CD4-positive, alpha-beta T cell (primary cell): ENCODE results near the gene IRS1. TPM values are rescaled to one million over a fixed set of nuclear protein-coding genes. Genes with fewer than 3 reads are reported as not detected.

Experiments
- ATAC-seq: fragments of 200-7000 bp; cut with Tn5 transposase; one replicate; pipeline ENCODE4 v1.10.0; 2022; ENCODE audit warnings: mild to moderate bottlenecking; ENCODE audit not compliant: poor library complexity
- CTCF ChIA-PET: fragments of 350-600 bp; sonication (Branson Sonifier 250); formaldehyde crosslinking; loops from one replicate; lab custom pipeline; 2021; ENCODE audit warnings: antibody characterized with exemption, inconsistent platforms; lab: Charles Lee
- POLR2A ChIA-PET: fragments of 350-600 bp; sonication (Branson Sonifier 250); formaldehyde crosslinking; loops from one replicate; lab custom pipeline; 2021; ENCODE audit warnings: antibody characterized with exemption, inconsistent platforms; lab: Charles Lee
- DNase-seq, 14 experiments: peaks; one replicate each; pipeline ENCODE4 v3.0.0-alpha.2; 2013 to 2020; ENCODE audit warnings: mixed read lengths in 2 of 14
- H3K27ac ChIP-seq, 2 donors: one replicate each; pipeline versions ENCODE4 v1.5.1 to v1.7.0; 2013; ENCODE audit warnings: low read length in 2 of 2, low read depth in 1 of 2, mild to moderate bottlenecking in 1 of 2
- H3K27me3 ChIP-seq, 2 experiments: 1 replicate in 1 of 2; 2 replicates in 1 of 2; pipeline versions ENCODE4 v1.6.1 to v1.7.0; 2013; ENCODE audit warnings: low read length in 2 of 2, control low read depth in 1 of 2, mild to moderate bottlenecking in 1 of 2, moderate library complexity in 1 of 2; ENCODE audit not compliant: insufficient read depth in 2 of 2, control insufficient read depth in 1 of 2
- H3K36me3 ChIP-seq: one replicate; pipeline ENCODE4 v1.6.1; 2013; ENCODE audit warnings: low read length, control low read depth; ENCODE audit not compliant: insufficient read depth
- H3K4me1 ChIP-seq: one replicate; pipeline ENCODE4 v1.6.1; 2013; ENCODE audit warnings: low read length, control low read depth; ENCODE audit not compliant: insufficient read depth
- H3K4me3 ChIP-seq: one replicate; pipeline ENCODE4 v1.5.1; 2013; ENCODE audit warnings: mild to moderate bottlenecking, low read length, moderate library complexity
- H3K9me3 ChIP-seq, 2 experiments: 1 replicate in 1 of 2; 2 replicates in 1 of 2; pipeline versions ENCODE4 v1.6.1 to v1.7.0; 2013; ENCODE audit warnings: low read length in 2 of 2, mild to moderate bottlenecking in 2 of 2, control low read depth in 1 of 2, moderate library complexity in 1 of 2; ENCODE audit not compliant: control insufficient read depth in 1 of 2, insufficient read depth in 1 of 2
- H3K27ac Mint-ChIP-seq: one replicate; pipeline ENCODE4 v1.8.0; 2020; ENCODE audit warnings: mixed read lengths
- H3K27me3 Mint-ChIP-seq: one replicate; pipeline ENCODE4 v1.8.0; 2021; ENCODE audit warnings: mixed read lengths
- H3K36me3 Mint-ChIP-seq: one replicate; pipeline ENCODE4 v1.8.0; 2021; ENCODE audit warnings: low read depth, mixed read lengths
- H3K4me1 Mint-ChIP-seq: one replicate; pipeline ENCODE4 v1.8.0; 2021; ENCODE audit warnings: low read depth, mixed read lengths
- H3K4me3 Mint-ChIP-seq: one replicate; pipeline ENCODE4 v1.8.0; 2020; ENCODE audit warnings: mild to moderate bottlenecking, mixed read lengths
- H3K9me3 Mint-ChIP-seq: one replicate; pipeline ENCODE4 v1.8.0; 2020; ENCODE audit warnings: mixed read lengths
- CTCF ChIP-seq: fragments of 200-600 bp; IDR thresholded peaks from one replicate; pipeline ENCODE4 v1.8.0; 2022; ENCODE audit warnings: antibody characterized with exemption, mild to moderate bottlenecking
- intact Hi-C, 2 experiments: fragments of 100-400 bp; cut with DNase I in 1 of 2; cut with micrococcal nuclease in 1 of 2; formaldehyde crosslinking; loops; one replicate each; pipeline versions ENCODE4 v1.15.1 to v1.9.0; 2023 to 2025; cut with DNase I, micrococcal nuclease
- total RNA-seq, 174 experiments: library from RNA in 2 of 174; stranded (reverse) in 2 of 174; gene quantifications; one replicate each; pipeline ENCODE4 v1.2.3 and lab custom pipeline; 2021 to 2026

Gene IRS1
- total RNA-seq, 2 experiments from 2014 or later = 2.9 TPM

DNA sequence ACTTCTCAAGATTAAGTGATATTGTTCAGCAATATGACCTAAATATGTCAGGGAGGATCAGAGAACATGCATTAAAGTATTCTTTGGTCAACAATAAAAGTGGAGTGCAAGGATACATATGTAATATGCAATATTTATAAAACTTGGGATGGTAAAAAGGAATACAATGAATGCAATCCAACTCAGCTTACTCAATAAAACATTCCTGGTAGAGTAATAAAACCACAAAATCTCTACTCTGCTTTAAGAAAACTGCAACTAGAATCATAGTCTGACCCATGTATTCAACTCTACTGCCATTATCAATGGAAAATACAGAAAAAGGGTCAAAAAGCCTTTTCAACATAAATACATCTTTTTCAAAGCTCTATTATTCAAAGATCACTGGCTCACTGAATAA, 11.6 kb downstream of the IRS1 start:
- Histone ChIP-seq H3K36me3 (no peaks in the 10 kb centered on the region), H3K9me3 (no peaks in the 10 kb centered on the region), H3K27me3 (no peaks in the 10 kb centered on the region), H3K4me1 (peaks cover 20% of the 10 kb centered on the region), H3K27ac (no peak overlapping the region), H3K4me3 (no peak overlapping the region)
- Mint-ChIP-seq H3K4me1 (peaks cover 20% of the 10 kb centered on the region), H3K9me3 (no peaks in the 10 kb centered on the region), H3K4me3 (no peak overlapping the region), H3K27ac (no peak overlapping the region), H3K27me3 (no peaks in the 10 kb centered on the region), H3K36me3 (peaks cover 5% of the 10 kb centered on the region)
- DNase-seq = no peak
- no peak for TF ChIP-seq CTCF
- ChIA-PET POLR2A (interaction anchor here (2.2 to 3.8 kb wide), 2 partner anchors 12 to 48 kb away, joined by 12 to 25 read pairs; partner anchors contain the start of genes IRS1 and RHBDD1), CTCF (interaction anchor here (0.7 to 1.3 kb wide), 4 partner anchors 12 to 27 kb away, joined by 3 to 8 read pairs (median 4); partner anchors contain the start of gene IRS1)
- intact Hi-C loops = no loop called here
- ATAC-seq = no peak

GRCh38 chr2:226783885-226784284, 15.7 kb downstream of the IRS1 start:
- Mint-ChIP-seq H3K4me1 (no peaks in the 10 kb centered on the region), H3K27ac (no peak overlapping the region), H3K36me3 (no peaks in the 10 kb centered on the region), H3K4me3 (no peak overlapping the region), H3K9me3 (no peaks in the 10 kb centered on the region), H3K27me3 (no peaks in the 10 kb centered on the region)
- H3K27me3 ChIP-seq = no peaks in the 10 kb centered on the region
- no peak overlapping the region for H3K4me3 ChIP-seq
- ChIA-PET CTCF (no interaction called here), POLR2A (no interaction called here)
- H3K36me3 ChIP-seq = no peaks in the 10 kb centered on the region
- no peaks in the 10 kb centered on the region for H3K9me3 ChIP-seq
- DNase-seq = no peak
- intact Hi-C loops = no loop called here
- H3K27ac ChIP-seq = no peak overlapping the region
- peaks cover 13% of the 10 kb centered on the region for H3K4me1 ChIP-seq
- no peak for ATAC-seq
- no peak for TF ChIP-seq CTCF

GRCh38 chr2:226782092-226782713, 17.4 kb downstream of the IRS1 start:
- Mint-ChIP-seq H3K4me1 (no peaks in the 10 kb centered on the region), H3K27ac (no peak overlapping the region), H3K4me3 (no peak overlapping the region), H3K9me3 (no peaks in the 10 kb centered on the region), H3K36me3 (no peaks in the 10 kb centered on the region), H3K27me3 (no peaks in the 10 kb centered on the region)
- Histone ChIP-seq H3K27ac (no peak overlapping the region), H3K27me3 (no peaks in the 10 kb centered on the region), H3K4me1 (peaks cover 13% of the 10 kb centered on the region), H3K9me3 (no peaks in the 10 kb centered on the region), H3K36me3 (no peaks in the 10 kb centered on the region), H3K4me3 (no peak overlapping the region)
- no peak for ATAC-seq
- intact Hi-C loops = no loop called here
- POLR2A ChIA-PET = no interaction called here
- CTCF ChIA-PET = no interaction called here
- no peak for DNase-seq
- TF ChIP-seq CTCF = no peak
